Ureter (tissue), 1 donor: Measurements from ENCODE around the gene LCN15. TPM values are rescaled to one million over a fixed set of nuclear protein-coding genes. Genes with fewer than 3 reads are reported as not detected.
"Not testable (repeated sequence)": the region's sequence is repeated elsewhere in the genome, so short reads cannot be mapped to it uniquely, and the experiment has no call there.

Experiments used
- DNase-seq: peaks from one replicate; pipeline ENCODE4 v3.0.0-alpha.2; 2020; ENCODE audit warnings: low spot score
- total RNA-seq: library from RNA; stranded (reverse); gene quantifications from one replicate; pipeline ENCODE4 v1.2.4, GENCODE V29; 2023
- donor health status: DM: yes; HTN: yes; CAD: no.

The LCN15 gene
- total RNA-seq, 1 donor from 2014 or later: not detected

DNA sequence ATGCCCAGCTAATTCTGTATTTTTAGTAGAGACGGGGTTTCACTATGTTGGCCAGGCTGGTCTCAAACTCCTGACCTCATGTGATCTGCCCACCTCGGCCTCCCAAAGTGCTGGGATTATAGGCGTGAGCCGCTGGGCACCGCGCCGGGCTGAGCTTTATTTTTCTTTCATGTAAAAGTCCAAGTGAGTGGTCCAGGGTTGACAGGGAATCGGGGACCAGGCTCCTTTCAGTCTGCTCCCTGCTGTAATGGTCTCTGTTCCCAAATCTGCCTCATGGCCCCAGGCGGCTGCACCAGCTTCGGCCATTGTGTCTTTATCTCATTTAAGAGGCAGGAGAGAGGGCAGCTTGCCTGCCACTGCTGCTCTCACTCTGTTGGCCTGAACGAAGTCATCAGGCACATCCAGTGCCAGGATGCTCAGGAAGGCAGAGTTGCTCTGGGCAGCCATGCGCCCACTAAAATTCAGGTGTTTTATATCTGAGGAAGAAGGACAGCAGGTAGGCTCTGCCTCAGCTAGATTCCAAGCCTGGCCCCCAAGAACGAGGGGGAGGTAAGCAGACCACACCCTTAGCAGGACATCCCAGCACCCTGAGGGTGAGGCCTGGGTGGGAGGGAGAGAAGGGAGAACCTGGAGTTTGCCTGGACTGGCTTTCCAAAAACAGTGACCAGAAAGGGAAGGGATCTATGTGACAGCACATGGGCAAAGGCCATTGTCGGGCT lies 30.1 kb upstream of the LCN15 start:
- DNase-seq: no peak

GRCh38 chr9:136793086-136793946 lies 29.0 kb upstream of the LCN15 start:
- no peak for DNase-seq

DNA sequence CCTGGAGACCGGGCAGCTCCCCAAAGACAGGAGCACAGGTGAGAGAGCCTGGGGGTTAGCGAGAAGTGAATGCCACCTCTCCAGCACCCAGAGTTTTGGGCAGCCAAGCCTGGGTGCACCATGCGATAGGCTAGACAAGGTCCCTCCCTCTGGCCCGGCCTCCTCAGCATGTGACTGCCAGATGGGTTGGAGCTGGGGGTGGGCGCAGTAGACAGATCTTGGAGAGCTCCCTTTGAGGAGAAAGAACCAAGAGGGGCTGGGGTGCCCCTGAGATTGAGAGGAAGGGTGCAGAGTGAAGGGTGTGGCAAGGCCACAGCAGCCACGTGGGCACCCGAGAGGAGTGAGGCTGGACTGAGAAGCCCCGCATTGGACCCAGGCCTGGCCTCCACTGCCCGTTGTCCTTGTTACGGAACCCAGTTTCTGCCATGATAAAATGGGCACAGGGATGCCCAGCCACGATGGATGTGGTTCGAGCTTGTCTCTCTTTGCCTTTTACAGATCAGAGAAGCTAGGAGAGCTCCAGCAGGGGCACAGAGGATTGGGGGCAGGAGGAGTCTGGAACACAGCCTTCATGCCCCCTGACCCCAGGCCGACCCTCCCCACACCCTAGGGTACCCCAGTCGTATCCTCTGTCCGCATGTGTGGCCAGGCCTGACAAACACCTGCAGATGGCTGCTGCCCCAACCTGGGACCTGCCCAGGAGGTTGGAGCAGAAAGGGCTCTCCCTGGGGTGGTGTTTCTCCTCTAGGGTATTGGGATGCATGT lies 28.2 kb upstream of the LCN15 start:
- DNase-seq: no peak

DNA sequence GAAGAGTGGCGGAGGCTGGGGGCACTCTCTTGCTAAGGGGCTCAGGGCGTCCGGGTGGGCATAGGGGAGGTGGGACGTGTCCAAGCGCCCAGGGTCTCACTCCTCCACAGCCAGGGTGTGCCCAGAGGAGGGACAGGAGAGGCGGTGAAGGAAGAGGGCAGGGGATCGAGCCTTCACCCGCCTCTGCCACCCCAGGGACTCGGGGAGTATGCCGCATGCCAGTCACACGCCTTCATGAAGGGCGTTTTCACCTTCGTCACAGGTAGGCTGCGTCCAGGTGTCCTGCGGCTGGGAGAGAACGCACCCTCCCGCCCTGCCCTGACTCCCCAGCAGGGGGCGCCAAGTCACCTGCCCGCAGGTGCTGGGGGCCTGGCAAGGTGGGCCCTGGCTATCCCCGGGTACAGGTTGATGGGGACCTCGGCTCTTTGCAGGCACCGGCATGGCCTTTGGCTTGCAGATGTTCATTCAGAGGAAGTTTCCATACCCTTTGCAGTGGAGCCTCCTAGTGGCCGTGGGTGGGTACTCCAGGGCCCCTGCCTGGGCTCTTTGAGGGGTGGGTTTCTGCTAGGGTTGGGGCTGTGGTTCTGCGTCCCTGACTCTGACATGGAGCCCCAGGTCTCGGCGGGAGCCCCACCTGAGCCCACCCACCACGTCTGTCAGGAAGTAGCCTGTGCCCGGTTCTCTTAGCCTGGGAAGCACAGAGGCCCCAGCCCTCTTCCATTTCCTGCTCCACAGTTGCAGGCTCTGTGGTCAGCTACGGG lies 27.4 kb upstream of the LCN15 start:
- DNase-seq: peak; percentile 78

GRCh38 chr9:136790640-136791515 lies 26.6 kb upstream of the LCN15 start, which contains the start of gene TMEM141:
TSS of gene TMEM141 (plus strand) at chr9:136791344. CDS start at chr9:136791371, 27 bp downstream.
- peak; percentile 100 for DNase-seq

- no peak for DNase-seq
Measured at GRCh38 chr9:136789523-136789937, 25.2 kb upstream of the LCN15 start.

DNA sequence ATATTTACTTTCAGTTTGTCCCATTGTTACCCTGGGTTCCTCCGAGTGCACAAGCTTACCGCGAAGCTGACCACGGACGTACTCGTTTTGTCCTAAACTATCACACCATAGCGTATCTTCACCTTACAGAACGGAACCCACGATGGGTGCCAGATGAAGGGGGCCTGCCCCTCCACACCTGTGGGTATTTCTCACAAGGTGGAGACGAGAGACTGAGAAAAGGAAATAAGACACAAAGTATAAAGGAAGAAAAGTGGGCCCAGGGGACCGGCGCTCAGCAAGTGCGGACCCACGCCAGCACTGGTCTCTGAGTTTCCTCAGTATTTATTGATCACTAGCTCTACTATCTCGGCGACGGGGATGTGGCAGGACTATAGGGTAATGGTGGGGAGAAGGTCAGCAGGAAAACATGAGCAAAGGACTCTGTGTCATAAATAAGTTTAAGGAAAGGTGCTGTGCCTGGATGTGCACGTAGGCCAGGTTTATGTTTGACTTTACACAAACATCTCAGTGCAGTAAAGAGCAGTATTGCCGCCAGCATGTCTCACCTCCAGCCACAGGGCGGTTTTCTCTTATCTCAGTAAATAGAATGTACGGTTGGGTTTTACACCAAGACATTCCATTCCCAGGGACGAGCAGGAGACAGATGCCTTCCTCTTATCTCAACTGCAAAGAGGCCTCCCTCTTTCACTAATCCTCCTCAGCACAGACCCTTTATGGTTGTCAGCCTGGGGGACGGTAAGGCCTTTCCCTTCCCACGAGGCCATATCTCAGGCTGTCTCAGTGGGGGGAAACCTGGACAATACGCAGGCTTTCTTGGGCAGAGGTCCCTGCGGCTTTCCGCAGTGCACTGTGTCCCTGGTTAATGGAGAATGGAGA lies 24.6 kb upstream of the LCN15 start:
- DNase-seq: not testable (repeated sequence)

DNA sequence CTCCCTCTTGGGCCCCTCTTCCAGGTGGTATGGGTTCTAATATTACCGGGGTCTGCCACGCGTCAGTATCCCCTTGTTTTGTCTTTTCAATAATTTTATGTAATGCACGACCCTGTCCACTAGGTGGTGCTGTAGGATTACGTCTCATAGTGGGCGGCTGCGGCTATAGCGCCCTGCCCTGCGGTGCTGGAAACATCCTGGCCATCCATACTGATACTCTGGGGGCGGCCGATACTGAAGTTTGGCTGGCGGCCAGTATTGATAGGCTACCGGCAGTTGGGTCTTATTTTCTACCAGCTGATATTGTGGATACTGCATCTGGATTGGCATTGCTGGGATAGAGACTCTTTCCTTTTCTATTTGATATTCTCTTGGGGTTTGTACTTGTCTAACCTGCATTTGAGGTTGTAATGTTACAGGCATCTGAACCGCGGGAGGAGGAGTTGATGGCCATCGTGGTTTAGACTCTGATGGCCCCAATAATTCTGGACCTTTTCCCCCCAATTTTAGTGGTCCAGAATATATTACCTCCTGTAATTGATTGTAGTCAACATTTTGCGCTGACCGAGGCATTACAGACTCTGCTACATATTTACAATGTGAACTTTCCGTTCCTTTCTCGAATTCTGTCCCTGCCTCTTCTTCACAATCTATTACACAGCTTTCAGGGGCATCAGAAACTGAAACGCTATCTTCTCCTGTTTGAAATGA lies 23.5 kb upstream of the LCN15 start:
- no peak for DNase-seq

- not testable (repeated sequence) for DNase-seq
Measured at GRCh38 chr9:136786983-136787382, 22.7 kb upstream of the LCN15 start.

DNA sequence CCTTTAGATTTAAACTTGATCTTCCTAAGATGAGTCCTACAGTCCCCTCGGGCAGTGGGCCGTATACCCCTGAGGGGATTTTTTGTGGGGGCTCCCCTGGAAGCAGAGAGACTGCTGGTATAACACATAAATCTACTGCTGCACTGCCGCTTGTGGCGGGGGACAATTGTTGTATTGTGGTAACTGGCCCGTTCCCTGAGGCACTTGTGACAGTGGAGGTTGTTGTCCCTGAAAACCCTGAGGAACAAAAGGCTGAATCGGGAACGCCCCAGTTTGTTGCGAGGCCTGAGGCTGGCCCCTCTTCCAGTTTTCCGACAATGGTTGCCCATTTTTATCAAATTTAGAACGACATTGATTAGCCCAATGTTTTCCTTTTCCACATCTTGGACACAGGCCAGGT lies 22.1 kb upstream of the LCN15 start:
- DNase-seq: no peak

DNA sequence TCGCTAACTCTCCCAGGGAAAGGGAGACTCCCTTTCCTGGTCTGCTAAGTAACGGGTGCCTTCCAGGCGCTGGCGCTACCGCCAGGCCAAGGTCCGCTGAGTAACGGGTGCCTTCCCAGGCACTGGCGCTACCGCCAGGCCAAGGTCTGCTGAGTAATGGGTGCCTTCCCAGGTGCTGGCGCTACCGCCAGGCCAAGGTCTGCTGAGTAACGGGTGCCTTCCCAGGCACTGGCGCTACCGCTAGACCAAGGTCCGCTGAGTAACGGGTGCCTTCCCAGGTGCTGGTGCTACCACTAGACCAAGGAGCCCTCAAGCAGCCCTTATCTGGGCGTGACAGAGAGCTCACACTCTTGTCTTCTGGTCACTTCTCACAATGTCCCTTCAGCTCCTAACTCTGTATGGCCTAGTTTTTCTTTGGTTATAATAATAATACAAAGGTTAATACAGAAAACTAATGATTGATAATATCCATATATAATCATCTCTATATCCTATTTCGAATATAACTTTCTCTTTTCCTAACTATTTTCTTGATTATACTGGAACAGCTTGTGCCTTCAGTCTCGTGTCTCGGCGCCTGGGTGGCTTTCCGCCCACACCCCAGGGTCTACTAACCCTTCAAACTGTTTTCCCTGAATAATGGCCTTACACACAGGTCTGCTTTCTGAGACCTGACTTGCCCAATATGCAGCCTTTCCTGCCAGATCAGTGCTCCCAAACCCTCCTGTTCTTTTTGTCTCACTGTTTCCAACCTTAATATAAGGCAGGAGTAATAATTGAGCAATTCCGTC lies 21.4 kb upstream of the LCN15 start:
- not testable (repeated sequence) for DNase-seq

DNA sequence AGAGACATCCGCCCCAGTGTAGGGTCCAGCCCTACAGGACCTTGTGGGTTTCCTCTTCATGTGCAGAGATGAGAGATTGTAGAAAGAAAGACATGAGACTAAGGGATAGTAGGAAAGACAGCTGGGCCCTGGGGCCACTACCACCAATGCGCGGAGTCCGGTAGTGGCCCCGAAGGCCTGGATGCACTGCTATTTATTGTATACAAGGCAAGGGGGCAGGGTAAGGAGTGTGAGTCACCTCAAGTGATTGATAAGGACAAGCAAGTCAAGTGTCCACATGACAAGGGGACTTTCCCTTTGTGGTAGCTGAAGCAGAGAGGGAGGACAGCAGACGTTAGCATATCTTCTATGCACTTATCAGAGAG lies 20.7 kb upstream of the LCN15 start:
- no peak for DNase-seq

- DNase-seq: no peak
Measured at GRCh38 chr9:136784249-136784996, 20.1 kb upstream of the LCN15 start.

DNA sequence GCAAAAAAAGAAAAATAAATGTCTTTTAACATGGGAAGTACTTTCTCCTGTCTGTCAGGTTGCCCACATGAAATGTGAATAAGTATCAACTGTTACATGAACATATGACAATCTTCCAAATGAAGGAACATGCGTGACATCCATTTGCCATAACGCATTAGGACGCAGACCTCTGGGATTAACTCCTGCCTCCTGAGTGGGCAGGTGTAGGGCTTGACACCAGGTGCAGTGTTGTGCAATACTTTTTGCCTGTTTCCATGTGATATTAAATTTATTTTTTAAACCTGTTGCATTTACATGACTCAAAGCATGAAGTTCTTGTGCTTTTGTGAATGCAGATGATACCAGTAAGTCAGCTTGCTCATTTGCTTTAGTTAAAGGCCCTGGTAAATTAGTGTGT lies 18.1 kb upstream of the LCN15 start:
- DNase-seq: no peak

DNA sequence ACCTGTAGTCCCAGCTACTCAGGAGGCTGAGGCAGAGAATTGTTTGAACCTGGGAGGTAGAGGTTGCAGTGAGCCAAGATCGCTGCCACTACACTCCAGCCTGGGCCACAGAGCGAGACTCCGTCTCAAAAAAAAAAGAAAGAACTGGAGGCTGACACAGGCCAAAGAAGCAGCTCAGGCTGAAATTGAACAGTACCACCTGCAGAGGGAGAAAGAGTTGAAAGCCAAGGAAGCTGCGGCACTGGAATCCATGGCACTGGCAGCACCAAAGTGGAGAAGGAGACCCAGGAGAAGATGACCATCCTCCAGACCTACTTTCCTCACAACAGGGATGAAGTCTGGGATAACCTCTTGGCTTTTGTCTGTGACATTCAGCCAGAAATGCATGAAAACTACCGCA lies 15.5 kb upstream of the LCN15 start:
- no peak for DNase-seq

DNA sequence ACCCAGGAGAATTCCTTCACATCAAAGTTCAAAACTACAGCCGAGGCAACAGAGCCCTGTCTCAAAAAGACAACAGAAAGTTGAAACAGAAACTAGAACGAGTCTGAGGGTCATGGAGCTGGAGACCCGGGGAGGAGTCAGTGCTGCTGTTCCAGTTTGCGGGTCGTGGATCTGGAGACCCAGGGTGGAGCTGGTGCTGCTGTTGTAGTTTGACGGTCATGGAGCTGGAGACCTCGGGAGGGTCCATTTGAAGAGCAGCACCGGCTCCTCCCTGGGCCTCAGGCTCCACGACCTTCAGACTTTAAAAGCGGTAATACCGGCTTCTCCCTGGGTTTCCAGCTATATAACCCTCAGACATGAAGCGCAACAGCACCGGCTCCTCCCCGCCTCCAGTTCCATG lies 13.0 kb upstream of the LCN15 start:
- DNase-seq: no peak

- no peak for DNase-seq
Measured at GRCh38 chr9:136776947-136777346, 12.6 kb upstream of the LCN15 start.
